CD14-positive monocyte (primary cell): ENCODE results near the gene RAB44. TPM values are rescaled to one million over a fixed set of nuclear protein-coding genes. Genes with fewer than 3 reads are reported as not detected.

ENCODE experiments used
- DNase-seq, 3 donors: peaks; one replicate each; pipeline ENCODE4 v3.0.0-alpha.2; 2011 to 2022
- H2AFZ ChIP-seq: 2 replicates; pipeline ENCODE4 v1.6.0; 2012; ENCODE audit warnings: mild to moderate bottlenecking, low read depth, low read length, inconsistent platforms; ENCODE audit not compliant: insufficient read depth, poor library complexity, severe bottlenecking
- H3K27ac ChIP-seq, 2 donors: 1 replicate in 1 of 2; 2 replicates in 1 of 2; pipeline ENCODE4 v1.5.1; 2012 to 2013; ENCODE audit warnings: low read length in 2 of 2, control low read depth in 1 of 2, inconsistent platforms in 1 of 2, low read depth in 1 of 2, mild to moderate bottlenecking in 1 of 2
- H3K27me3 ChIP-seq, 2 donors: one replicate each; pipeline versions ENCODE4 v1.6.0 to v1.6.1; 2011 to 2013; ENCODE audit warnings: low read length in 2 of 2; ENCODE audit not compliant: control insufficient read depth in 2 of 2, insufficient read depth in 2 of 2
- H3K36me3 ChIP-seq, 2 donors: replicated peaks in 1 of 2; 1 replicate in 1 of 2; 2 replicates in 1 of 2; pipeline versions ENCODE4 v1.5.1 to v1.6.1; 2012 to 2013; ENCODE audit warnings: low read length in 2 of 2, control low read depth in 1 of 2, inconsistent platforms in 1 of 2, mild to moderate bottlenecking in 1 of 2; ENCODE audit not compliant: insufficient read depth in 2 of 2, control insufficient read depth in 1 of 2
- H3K4me1 ChIP-seq, 2 donors: 1 replicate in 1 of 2; 2 replicates in 1 of 2; pipeline versions ENCODE4 v1.5.1 to v1.6.1; 2012 to 2013; ENCODE audit warnings: low read length in 2 of 2, control low read depth in 1 of 2, inconsistent platforms in 1 of 2, mild to moderate bottlenecking in 1 of 2, moderate library complexity in 1 of 2; ENCODE audit not compliant: insufficient read depth in 2 of 2, control insufficient read depth in 1 of 2
- H3K4me2 ChIP-seq: replicated peaks from 2 replicates; pipeline ENCODE3; 2012; ENCODE audit warnings: low read length, moderate library complexity, mild to moderate bottlenecking; ENCODE audit not compliant: poor library complexity, severe bottlenecking; ENCODE audit errors: extremely low read depth
- H3K4me3 ChIP-seq, 3 experiments: fragments of 200-600 bp in 1 of 3; sonication (generic) in 1 of 3; replicated peaks in 1 of 3; 1 replicate in 2 of 3; 2 replicates in 1 of 3; pipeline ENCODE4 v1.5.1; 2011 to 2013; ENCODE audit warnings: low read length in 3 of 3, mild to moderate bottlenecking in 3 of 3, control low read depth in 2 of 3, low read depth in 2 of 3, inconsistent platforms in 1 of 3, moderate library complexity in 1 of 3
- H3K79me2 ChIP-seq: 2 replicates; pipeline ENCODE4 v1.6.0; 2012; ENCODE audit warnings: mild to moderate bottlenecking, control low read depth, inconsistent platforms, low read length, moderate library complexity; ENCODE audit not compliant: insufficient read depth
- H3K9ac ChIP-seq: 2 replicates; pipeline ENCODE4 v1.6.0; 2017; ENCODE audit warnings: low read length, mild to moderate bottlenecking; ENCODE audit not compliant: insufficient read depth, poor library complexity, severe bottlenecking
- H3K9me3 ChIP-seq, 2 donors: replicated peaks in 1 of 2; 1 replicate in 1 of 2; 2 replicates in 1 of 2; pipeline versions ENCODE4 v1.5.1 to v1.6.1; 2012 to 2013; ENCODE audit warnings: low read length in 2 of 2, control low read depth in 1 of 2; ENCODE audit not compliant: control insufficient read depth in 1 of 2, insufficient read depth in 1 of 2
- H4K20me1 ChIP-seq: 2 replicates; pipeline ENCODE4 v1.6.0; 2012; ENCODE audit warnings: mild to moderate bottlenecking, low read length, control low read depth, moderate library complexity; ENCODE audit not compliant: insufficient read depth
- H3K27ac Mint-ChIP-seq, 7 donors: one replicate each; pipeline ENCODE4 v1.8.0; 2020; ENCODE audit warnings: mild to moderate bottlenecking in 7 of 7, mixed read lengths in 7 of 7, moderate library complexity in 6 of 7, inconsistent platforms in 2 of 7
- H3K27me3 Mint-ChIP-seq, 3 donors: one replicate each; pipeline ENCODE4 v1.8.0; 2021 to 2022; ENCODE audit warnings: low read depth in 3 of 3, mild to moderate bottlenecking in 3 of 3, mixed read lengths in 3 of 3, moderate library complexity in 3 of 3, inconsistent platforms in 1 of 3
- H3K36me3 Mint-ChIP-seq, 2 donors: one replicate each; pipeline ENCODE4 v1.8.0; 2020; ENCODE audit warnings: mixed read lengths in 2 of 2, inconsistent platforms in 1 of 2, mild to moderate bottlenecking in 1 of 2
- H3K4me1 Mint-ChIP-seq: one replicate; pipeline ENCODE4 v1.8.0; 2020; ENCODE audit warnings: mild to moderate bottlenecking, mixed read lengths
- H3K4me3 Mint-ChIP-seq, 2 donors: one replicate each; pipeline ENCODE4 v1.8.0; 2020; ENCODE audit warnings: mild to moderate bottlenecking in 2 of 2, mixed read lengths in 2 of 2, moderate library complexity in 1 of 2
- H3K9me3 Mint-ChIP-seq, 7 donors: one replicate each; pipeline ENCODE4 v1.8.0; 2020 to 2022; ENCODE audit warnings: mixed read lengths in 7 of 7, mild to moderate bottlenecking in 6 of 7, moderate library complexity in 6 of 7, inconsistent platforms in 2 of 7
- CTCF ChIP-seq: fragments of 200-600 bp; IDR thresholded peaks from one replicate; pipeline ENCODE4 v1.8.0; 2022; ENCODE audit warnings: antibody characterized with exemption, mild to moderate bottlenecking
- WGBS: methylation state at CpG from one replicate; pipeline ENCODE4 v1.1.5; 2013; ENCODE audit warnings: missing lambda C conversion rate; ENCODE audit not compliant: insufficient coverage; 5-methylcytosine and 5-hydroxymethylcytosine counted together
- intact Hi-C, 2 donors: fragments of 100-400 bp; cut with micrococcal nuclease; formaldehyde crosslinking; loops; one replicate each; pipeline versions ENCODE4 v1.15.0 to v1.15.1; 2023
- polyA plus RNA-seq, 3 donors: library from polyadenylated mRNA; depleted of rRNA in 1 of 3; unstranded in 2 of 3; stranded (reverse) in 1 of 3; fragments of 300-500 nt in 2 of 3; fragments of >200 nt in 1 of 3; fragmentation: Illumina TruSeq in 2 of 3; gene quantifications; 1 replicate in 2 of 3; 2 replicates in 1 of 3; pipeline ENCODE4 v1.2.3, GENCODE V29; 2012 to 2021

Gene RAB44
- polyA plus RNA-seq, 3 donors: 1.5 to 18.0 (median 1.9) TPM

- Histone ChIP-seq H3K27me3 (no peaks in the 10 kb centered on the region), H3K4me2 (no peak overlapping the region), H3K9ac (no peak overlapping the region), H4K20me1 (no peaks in the 10 kb centered on the region), H2AFZ (no peak overlapping the region), H3K4me1 (peaks cover 23 to 28% of the 10 kb centered on the region in 2 donors), H3K9me3 (no peaks in the 10 kb centered on the region), H3K79me2 (no peaks in the 10 kb centered on the region), H3K36me3 (no peaks in the 10 kb centered on the region), H3K4me3 (no peak overlapping the region), H3K27ac (no peak overlapping the region)
- peaks cover 0 to 8% (median 2%) of the 10 kb centered on the region in 7 donors for H3K9me3 Mint-ChIP-seq
- intact Hi-C loops: no loop called here
- no peak overlapping the region for H3K4me3 Mint-ChIP-seq
- peaks cover 2 to 4% (median 2%) of the 10 kb centered on the region in 3 donors for H3K27me3 Mint-ChIP-seq
- WGBS: 100% methylated on average over 2 of the region's 7 CpGs
- H3K27ac Mint-ChIP-seq: peak overlapping the region in 1 of 7 donors; percentile 30
- no peak for DNase-seq
- H3K4me1 Mint-ChIP-seq: peaks cover 20% of the 10 kb centered on the region
- H3K36me3 Mint-ChIP-seq: no peaks in the 10 kb centered on the region
- no peak for TF ChIP-seq CTCF
Observed at GRCh38 chr6:36668591-36668990, 29.0 kb upstream of the RAB44 start.

- Histone ChIP-seq H3K9me3 (no peaks in the 10 kb centered on the region), H3K27ac (no peak overlapping the region), H3K36me3 (no peaks in the 10 kb centered on the region), H3K27me3 (no peaks in the 10 kb centered on the region), H3K4me3 (no peak overlapping the region), H3K9ac (no peak overlapping the region), H3K4me2 (no peak overlapping the region), H3K4me1 (peaks cover 20 to 24% of the 10 kb centered on the region in 2 donors), H3K79me2 (no peaks in the 10 kb centered on the region), H4K20me1 (no peaks in the 10 kb centered on the region), H2AFZ (no peak overlapping the region)
- intact Hi-C loops: no loop called here
- no peak overlapping the region for H3K4me3 Mint-ChIP-seq
- no peak overlapping the region for H3K27ac Mint-ChIP-seq
- H3K36me3 Mint-ChIP-seq: no peaks in the 10 kb centered on the region
- H3K9me3 Mint-ChIP-seq: peaks cover 0 to 8% (median 2%) of the 10 kb centered on the region in 7 donors
- peaks cover 2 to 5% (median 4%) of the 10 kb centered on the region in 3 donors for H3K27me3 Mint-ChIP-seq
- peaks cover 17% of the 10 kb centered on the region for H3K4me1 Mint-ChIP-seq
- DNase-seq: no peak
- TF ChIP-seq CTCF: no peak
- 98% methylated on average over 5 of the region's 6 CpGs for whole genome bisulfite sequencing
Observed at GRCh38 chr6:36669002-36669401, 28.6 kb upstream of the RAB44 start.
